Fibroblast of the aortic adventitia (primary cell): ENCODE measurements around the gene SEMA5B. TPM values are rescaled to one million over a fixed set of nuclear protein-coding genes. Genes with fewer than 3 reads are reported as not detected.

ENCODE experiments used
- DNase-seq: peaks from one replicate; pipeline ENCODE4 v3.0.0-alpha.2; 2010; ENCODE audit warnings: low read depth
- H3K4me3 ChIP-seq: 2 replicates; pipeline ENCODE4 v1.5.1; 2011; ENCODE audit warnings: low read depth, mild to moderate bottlenecking, control low read depth, low read length, moderate library complexity
- total RNA-seq: library from RNA; depleted of rRNA; stranded (reverse); fragments of >200 nt; gene quantifications from 2 replicates; pipeline ENCODE4 v1.2.3, GENCODE V29; 2012; ENCODE audit warnings: low replicate concordance
- TF ChIP-seq, protein P1 (sequence below): IDR thresholded peaks from 2 replicates; pipeline ENCODE4 v1.5.1; 2011; ENCODE audit warnings: mild to moderate bottlenecking, low read length, control low read depth, inconsistent platforms; ENCODE audit not compliant: insufficient read depth

Gene SEMA5B
- total RNA-seq, 1 donor = 0.18 TPM

DNA sequence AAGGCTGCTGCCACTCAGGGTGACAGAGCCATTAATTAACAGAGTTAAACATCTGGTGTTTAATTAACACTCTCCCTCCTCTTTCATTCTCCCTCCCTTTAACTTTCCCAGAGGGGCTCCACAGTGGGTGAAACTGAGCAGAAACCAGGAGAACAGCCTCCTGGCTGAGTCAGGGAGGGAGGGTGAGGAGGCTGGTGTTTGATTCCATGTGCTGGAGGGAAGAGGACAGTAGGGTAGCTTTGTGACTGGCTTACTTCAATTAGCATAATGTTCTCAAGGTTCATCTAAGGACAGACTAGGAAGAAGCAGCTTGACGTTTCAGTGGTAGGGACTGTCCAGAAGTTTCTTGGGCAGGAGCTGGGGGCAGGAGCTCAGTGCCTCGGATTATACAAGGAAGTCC, 62.8 kb downstream of the SEMA5B start:
- no peak overlapping the region for H3K4me3 ChIP-seq
- no peak for DNase-seq
- TF ChIP-seq, protein P1, sequence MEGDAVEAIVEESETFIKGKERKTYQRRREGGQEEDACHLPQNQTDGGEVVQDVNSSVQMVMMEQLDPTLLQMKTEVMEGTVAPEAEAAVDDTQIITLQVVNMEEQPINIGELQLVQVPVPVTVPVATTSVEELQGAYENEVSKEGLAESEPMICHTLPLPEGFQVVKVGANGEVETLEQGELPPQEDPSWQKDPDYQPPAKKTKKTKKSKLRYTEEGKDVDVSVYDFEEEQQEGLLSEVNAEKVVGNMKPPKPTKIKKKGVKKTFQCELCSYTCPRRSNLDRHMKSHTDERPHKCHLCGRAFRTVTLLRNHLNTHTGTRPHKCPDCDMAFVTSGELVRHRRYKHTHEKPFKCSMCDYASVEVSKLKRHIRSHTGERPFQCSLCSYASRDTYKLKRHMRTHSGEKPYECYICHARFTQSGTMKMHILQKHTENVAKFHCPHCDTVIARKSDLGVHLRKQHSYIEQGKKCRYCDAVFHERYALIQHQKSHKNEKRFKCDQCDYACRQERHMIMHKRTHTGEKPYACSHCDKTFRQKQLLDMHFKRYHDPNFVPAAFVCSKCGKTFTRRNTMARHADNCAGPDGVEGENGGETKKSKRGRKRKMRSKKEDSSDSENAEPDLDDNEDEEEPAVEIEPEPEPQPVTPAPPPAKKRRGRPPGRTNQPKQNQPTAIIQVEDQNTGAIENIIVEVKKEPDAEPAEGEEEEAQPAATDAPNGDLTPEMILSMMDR = no peak

DNA sequence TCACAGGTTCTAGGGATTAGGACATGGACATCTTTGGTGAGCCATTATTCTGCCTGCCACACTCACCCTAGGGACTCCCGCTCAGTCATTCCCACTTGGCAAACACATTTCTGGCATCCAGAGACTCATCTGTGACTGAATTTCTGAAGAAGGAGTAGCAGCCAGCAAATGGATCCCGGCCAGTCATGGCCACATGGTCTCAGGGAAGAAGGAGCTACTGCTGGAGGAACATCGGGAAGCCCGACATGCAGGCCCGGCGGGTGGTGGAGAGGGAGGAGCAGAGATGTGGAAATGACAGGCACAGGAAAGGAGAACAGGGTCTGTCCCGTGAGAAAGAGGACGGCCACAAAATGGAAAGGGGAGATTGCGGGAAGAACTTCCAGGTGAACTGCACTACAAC, 65.4 kb downstream of the SEMA5B start:
- H3K4me3 ChIP-seq = no peak overlapping the region
- DNase-seq = no peak
- TF ChIP-seq, protein P1 = no peak

DNA sequence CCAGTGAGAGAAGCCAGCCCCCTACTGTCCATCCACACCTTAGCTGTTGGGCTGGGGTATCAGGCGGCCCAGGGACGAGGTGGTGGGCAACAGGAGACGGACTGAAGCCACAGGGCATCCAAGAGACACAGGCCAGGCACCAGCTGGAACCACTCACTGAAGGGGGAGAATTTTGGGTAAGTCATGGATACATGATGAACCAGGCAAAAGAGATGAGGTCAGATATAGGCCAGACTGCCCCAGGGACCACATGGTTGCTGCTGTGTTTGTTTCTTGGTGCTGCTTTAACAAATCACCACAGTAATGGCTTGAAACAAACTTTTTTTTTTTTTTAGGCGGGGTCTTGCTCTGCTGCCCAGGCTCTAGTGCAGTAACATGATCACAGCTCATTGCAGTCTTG, 66.4 kb downstream of the SEMA5B start:
- TF ChIP-seq, protein P1 = no peak
- DNase-seq = peak; percentile 69
- no peak overlapping the region for H3K4me3 ChIP-seq

DNA sequence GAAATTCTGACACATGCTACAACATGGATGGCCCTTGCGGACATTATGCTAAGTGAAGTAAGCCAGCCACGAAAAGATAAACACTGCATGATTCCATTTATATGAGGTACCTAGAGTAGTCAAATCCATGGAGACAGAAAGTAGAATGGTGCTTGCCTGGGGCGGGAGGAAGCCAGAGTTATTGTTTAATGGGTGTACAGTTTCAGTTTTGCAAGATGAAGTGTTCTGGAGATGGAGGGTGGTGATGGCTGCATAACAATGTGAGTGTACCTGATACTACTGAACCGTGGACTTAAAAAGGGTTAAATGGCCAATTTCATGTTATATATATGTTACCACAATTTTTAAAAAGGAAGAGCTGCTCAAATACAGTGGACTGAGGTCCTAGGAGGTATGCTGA, 66.9 kb downstream of the SEMA5B start:
- no peak for DNase-seq
- no peak overlapping the region for H3K4me3 ChIP-seq
- TF ChIP-seq, protein P1 = no peak

DNA sequence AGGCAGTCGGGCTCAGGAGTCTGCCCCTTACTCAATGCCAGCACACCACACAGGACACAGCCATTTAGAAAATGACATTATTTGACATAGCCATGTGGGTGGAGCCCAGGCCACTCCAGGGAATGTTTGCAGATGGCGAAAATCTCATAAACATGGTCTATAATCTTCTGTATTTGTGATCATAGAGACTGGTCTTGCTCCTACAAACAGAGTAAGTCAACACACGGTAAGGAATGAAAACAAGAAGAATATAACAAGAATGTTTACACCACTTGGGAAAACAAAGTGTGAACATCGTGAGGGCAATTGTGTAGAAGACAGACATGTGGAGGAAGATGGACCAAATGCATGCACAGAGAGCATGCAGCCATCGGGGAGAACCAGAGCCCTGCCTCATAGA, 68.2 kb downstream of the SEMA5B start:
- TF ChIP-seq, protein P1 = no peak
- no peak for DNase-seq
- no peak overlapping the region for H3K4me3 ChIP-seq

DNA sequence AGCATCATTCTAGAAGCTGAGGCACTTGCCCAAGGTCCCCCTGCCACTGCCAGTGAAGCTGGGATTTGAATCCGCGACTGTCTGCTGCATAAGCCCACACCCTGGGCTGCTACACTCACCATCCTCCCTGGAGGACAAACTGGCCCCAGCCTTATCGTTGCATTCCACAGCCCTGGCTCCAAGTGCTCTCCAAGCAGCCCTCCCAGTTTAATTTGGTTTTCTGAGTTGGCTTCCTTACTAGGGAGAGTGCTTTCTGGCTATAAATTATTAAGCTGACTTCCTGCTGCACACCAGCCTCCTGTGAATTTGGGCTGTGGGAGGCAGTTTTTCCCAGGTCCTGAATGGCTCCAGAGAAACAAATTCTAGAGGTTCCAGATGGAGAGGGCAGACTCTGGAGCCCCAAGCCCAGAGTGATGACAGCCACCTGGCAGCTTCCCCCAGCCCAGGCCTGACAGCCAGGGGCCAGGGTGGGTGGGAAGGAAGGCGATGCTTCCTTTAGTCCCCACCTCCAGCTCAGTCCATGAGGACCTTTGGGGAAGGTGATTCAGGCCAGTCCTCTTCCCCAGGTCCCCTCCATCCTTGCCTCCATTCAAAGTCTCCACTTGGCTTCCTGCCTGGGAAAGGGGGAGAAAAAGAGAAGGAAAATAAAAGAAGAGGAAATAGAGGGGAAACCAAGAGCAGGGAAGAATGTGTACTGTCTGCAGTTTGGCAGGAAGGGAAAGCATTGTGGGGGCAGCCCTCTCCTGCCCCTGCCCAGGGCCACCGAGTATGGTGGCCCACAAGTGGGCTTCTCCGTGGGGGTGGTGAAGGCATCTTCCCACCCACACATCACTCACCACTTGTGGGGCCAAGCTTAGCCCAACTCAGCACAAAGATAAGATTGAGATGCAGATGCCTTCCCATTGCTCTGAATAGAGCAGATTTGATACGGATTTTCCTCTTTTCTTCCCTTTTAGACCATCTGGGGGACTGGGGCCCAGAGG, 69.6 kb downstream of the SEMA5B start:
- DNase-seq = peak; percentile 82

More for the DNA sequence above, 69.6 kb downstream of the SEMA5B start:
- no peak overlapping the region for H3K4me3 ChIP-seq
- TF ChIP-seq, protein P1 = no peak
